Lower leg skin (tissue), 4 donors: ENCODE data around the gene PRSS23. TPM values are rescaled to one million over a fixed set of nuclear protein-coding genes. Genes with fewer than 3 reads are reported as not detected.

ENCODE experiments used
- DNase-seq, 2 donors: peaks; one replicate each; pipeline ENCODE4 v3.0.0-alpha.2; 2019; ENCODE audit warnings: low spot score in 2 of 2
- H3K4me3 ChIP-seq: fragments of 200-600 bp; sonication (generic); 2 replicates; pipeline ENCODE4 v1.5.1; 2017; ENCODE audit warnings: mild to moderate bottlenecking, low read depth; ENCODE audit not compliant: poor library complexity, severe bottlenecking
- CTCF ChIP-seq, 3 donors: fragments of 450-650 bp; IDR thresholded peaks; one replicate each; pipeline ENCODE4 v1.5.1; 2016; ENCODE audit warnings: antibody characterized with exemption in 3 of 3, mild to moderate bottlenecking in 3 of 3, moderate library complexity in 2 of 3
- POLR2A ChIP-seq, 2 donors: fragments of 450-650 bp; IDR thresholded peaks; one replicate each; pipeline ENCODE4 v1.6.1; 2016 to 2017; ENCODE audit warnings: antibody characterized with exemption in 2 of 2, mild to moderate bottlenecking in 1 of 2, moderate library complexity in 1 of 2
- WGBS, 2 donors: methylation state at CpG; one replicate each; pipeline ENCODE4 v1.1.5; 2018; 5-methylcytosine and 5-hydroxymethylcytosine counted together
- intact Hi-C: fragments of 100-400 bp; cut with DNase I; formaldehyde crosslinking; loops from one replicate; pipeline ENCODE4 v1.15.0; 2023; ENCODE audit warnings: low total_unique reads
- total RNA-seq, 4 donors: library from RNA; depleted of rRNA; stranded (reverse); fragments of >200 nt; gene quantifications; one replicate each; pipeline ENCODE4 v1.1.0, GENCODE V29; 2016

Gene PRSS23
- total RNA-seq, 4 donors from 2014 or later, result 7.5 to 32.1 (median 13.7) TPM

DNA sequence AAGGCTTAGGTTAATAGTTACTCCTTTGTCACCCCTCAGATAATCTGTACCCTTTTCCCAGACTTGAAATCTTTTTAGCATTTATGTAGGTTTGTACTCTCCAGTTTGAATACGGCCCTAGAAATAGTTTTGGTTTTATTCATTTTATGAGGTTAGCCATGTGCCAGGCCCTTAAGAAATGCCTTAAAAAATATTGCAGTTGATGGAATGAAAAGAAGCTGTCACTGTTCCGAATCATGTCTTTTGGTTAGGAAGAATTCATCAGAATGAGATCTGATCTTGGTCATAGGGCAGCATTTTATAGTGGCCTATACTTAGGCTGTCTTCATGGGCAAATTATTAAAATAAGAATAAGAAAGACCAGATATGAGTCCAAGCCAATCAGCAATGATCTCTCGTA lies 14.8 kb upstream of the PRSS23 start:
- 40 to 84% methylated on average over 3 of the region's 3 CpGs for WGBS, 2 donors
- DNase-seq, result no peak
- TF ChIP-seq POLR2A (IDR thresholded peaks at IDR 0.05) (no peak), CTCF (IDR thresholded peaks at IDR 0.05) (no peak)

DNA sequence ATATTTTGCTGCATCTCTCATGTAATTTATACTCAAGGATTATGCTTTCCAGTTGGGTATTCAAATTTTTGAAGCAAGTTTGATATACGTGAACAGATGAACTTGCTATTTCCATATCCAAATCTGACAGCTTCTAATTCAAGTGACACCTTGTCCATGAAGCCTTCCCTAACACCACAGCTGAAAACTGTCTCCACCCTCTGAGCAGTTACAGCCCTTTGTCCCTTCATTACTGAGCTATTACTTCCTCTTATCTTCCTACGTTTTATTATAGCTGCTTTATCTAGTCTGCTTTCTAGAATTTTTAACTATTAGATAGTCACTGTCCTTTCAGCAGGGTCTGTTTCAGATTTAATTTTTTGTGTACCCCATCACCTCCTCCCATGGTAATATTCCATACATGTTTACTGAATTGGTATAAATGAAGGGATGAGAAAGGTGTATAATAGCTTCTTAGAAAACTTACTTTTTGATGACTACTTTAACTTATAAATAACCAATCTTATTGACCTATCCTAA lies 13.3 kb upstream of the PRSS23 start:
- 74 to 81% methylated on average over 2 of the region's 2 CpGs for WGBS, 2 donors
- DNase-seq, result no peak
- TF ChIP-seq POLR2A (IDR thresholded peaks at IDR 0.05) (no peak), CTCF (IDR thresholded peaks at IDR 0.05) (no peak)
- intact Hi-C loops, result no loop called here
- H3K4me3 ChIP-seq, result no peak overlapping the region

More for the DNA sequence above, 14.8 kb upstream of the PRSS23 start:
- H3K4me3 ChIP-seq, result no peak overlapping the region
- intact Hi-C loops, result no loop called here

DNA sequence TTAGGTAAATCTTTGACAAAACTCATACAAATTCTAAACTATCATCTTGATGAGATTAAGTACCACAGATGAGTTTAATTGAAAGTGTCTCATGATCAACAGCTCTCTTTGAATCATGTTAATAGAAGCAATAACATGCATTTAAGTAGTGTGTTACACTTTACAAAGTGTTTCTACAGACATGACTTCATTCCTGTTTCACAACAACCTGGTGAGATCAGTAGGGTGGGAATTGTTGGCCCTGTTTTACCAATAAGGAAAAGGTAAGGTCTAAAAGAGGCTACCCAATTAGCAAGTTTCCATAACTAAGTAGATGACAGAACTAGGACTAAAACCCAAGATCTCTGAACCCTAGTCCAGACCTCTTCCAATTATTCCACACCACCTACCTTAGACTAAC lies 12.7 kb upstream of the PRSS23 start:
- TF ChIP-seq CTCF (IDR thresholded peaks at IDR 0.05), result no peak
- no peak for TF ChIP-seq POLR2A (IDR thresholded peaks at IDR 0.05)
- no peak overlapping the region for H3K4me3 ChIP-seq
- no peak for DNase-seq
- intact Hi-C loops, result no loop called here

GRCh38 chr11:86790195-86790725 lies 10.1 kb upstream of the PRSS23 start:
- intact Hi-C loops, result no loop called here
- DNase-seq, result no peak

DNA sequence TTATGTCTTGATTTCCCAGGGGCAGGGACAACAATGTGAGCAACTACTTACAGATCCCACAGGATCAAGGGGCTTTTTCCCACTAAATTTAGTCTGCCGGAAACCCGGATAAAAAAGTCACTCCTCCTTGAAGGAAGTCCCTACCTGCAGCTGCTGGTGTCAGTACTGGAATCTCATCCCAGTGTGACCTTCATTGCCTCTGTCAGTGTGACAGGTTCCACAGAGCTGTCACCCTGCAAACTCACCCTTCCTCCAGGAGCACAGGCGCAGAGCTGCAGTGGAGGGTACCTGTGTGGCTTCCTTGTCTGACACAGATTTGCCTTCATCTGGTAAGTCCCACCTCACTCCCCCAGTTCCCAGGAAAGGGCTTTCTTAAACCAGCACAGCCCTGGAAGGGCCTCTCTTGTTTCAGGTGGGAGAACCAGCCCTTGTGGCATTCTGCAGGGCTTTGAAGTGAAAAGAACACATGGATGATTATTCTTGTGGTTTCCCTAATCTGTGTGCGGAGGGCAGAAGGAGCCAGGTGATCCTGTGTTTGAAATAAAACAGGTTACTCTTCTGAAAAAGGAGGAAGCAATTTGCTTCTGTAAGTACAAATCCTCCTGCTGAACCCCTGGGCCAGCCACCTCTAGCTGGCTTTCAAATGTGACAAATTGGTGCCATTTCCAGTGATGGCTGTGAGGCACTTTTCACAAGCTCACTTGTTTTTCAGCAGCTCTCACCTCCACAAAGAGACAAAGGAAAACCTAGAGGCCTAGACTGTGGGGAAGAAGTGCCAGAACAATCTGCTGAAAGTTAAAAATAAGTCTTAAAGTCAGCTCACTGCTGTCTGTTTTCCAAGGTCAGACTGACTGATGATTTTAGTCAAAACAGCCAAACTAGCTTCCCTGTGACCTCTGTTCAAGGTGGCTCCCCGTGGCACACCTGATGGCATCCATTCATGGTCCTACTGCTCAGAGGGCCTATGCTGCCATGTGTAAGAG lies 9.2 kb upstream of the PRSS23 start:
- no peak for TF ChIP-seq POLR2A (IDR thresholded peaks at IDR 0.05)
- no peak for TF ChIP-seq CTCF (IDR thresholded peaks at IDR 0.05)
- no peak overlapping the region for H3K4me3 ChIP-seq
- intact Hi-C loops, result no loop called here
- 87 to 93% methylated on average over 4 to 5 of the region's 5 CpGs for WGBS, 2 donors
- no peak for DNase-seq

More at GRCh38 chr11:86790195-86790725, 10.1 kb upstream of the PRSS23 start:
- H3K4me3 ChIP-seq, result no peak overlapping the region
- no peak for TF ChIP-seq CTCF (IDR thresholded peaks at IDR 0.05)
- no peak for TF ChIP-seq POLR2A (IDR thresholded peaks at IDR 0.05)
